Endothelial cell (in vitro differentiated cells): ENCODE measurements around the gene ABI3BP. TPM values are rescaled to one million over a fixed set of nuclear protein-coding genes. Genes with fewer than 3 reads are reported as not detected.

Source experiments
- DNase-seq: peaks from one replicate; pipeline ENCODE4 v3.0.0; 2021; ENCODE audit warnings: low spot score
- H3K27ac Mint-ChIP-seq: one replicate; pipeline ENCODE4 v1.8.0; 2021; ENCODE audit warnings: mixed read lengths, inconsistent platforms; ENCODE audit not compliant: unreplicated experiment
- H3K27me3 Mint-ChIP-seq: one replicate; pipeline ENCODE4 v1.8.0; 2021; ENCODE audit warnings: mild to moderate bottlenecking, moderate library complexity, mixed read lengths, inconsistent platforms; ENCODE audit not compliant: unreplicated experiment
- H3K36me3 Mint-ChIP-seq: one replicate; pipeline ENCODE4 v1.8.0; 2021; ENCODE audit warnings: mild to moderate bottlenecking, low read depth, mixed read lengths, inconsistent platforms; ENCODE audit not compliant: unreplicated experiment
- H3K4me1 Mint-ChIP-seq: one replicate; pipeline ENCODE4 v1.8.0; 2021; ENCODE audit warnings: mild to moderate bottlenecking, mixed read lengths, inconsistent platforms; ENCODE audit not compliant: unreplicated experiment
- H3K4me3 Mint-ChIP-seq: one replicate; pipeline ENCODE4 v1.8.0; 2021; ENCODE audit warnings: mild to moderate bottlenecking, mixed read lengths, inconsistent platforms; ENCODE audit not compliant: unreplicated experiment
- H3K9me3 Mint-ChIP-seq: one replicate; pipeline ENCODE4 v1.8.0; 2021; ENCODE audit warnings: mixed read lengths, inconsistent platforms; ENCODE audit not compliant: unreplicated experiment
- total RNA-seq: library from RNA; stranded (reverse); fragmentation: NEBNext Ultra II Directional; extraction: Animal tissue kit (Norgen Biotek cat#: 25700); gene quantifications from one replicate; pipeline ENCODE4 v1.2.1, GENCODE V29; 2021; ENCODE audit not compliant: unreplicated experiment
- TF ChIP-seq, protein P1 (sequence below): fragments of 200-600 bp; sonication (generic); IDR thresholded peaks from one replicate; pipeline ENCODE4 v1.5.0; 2021; ENCODE audit warnings: antibody characterized with exemption; ENCODE audit not compliant: unreplicated experiment

ABI3BP gene
- total RNA-seq, 1 donor from 2014 or later, result 0.26 TPM

DNA sequence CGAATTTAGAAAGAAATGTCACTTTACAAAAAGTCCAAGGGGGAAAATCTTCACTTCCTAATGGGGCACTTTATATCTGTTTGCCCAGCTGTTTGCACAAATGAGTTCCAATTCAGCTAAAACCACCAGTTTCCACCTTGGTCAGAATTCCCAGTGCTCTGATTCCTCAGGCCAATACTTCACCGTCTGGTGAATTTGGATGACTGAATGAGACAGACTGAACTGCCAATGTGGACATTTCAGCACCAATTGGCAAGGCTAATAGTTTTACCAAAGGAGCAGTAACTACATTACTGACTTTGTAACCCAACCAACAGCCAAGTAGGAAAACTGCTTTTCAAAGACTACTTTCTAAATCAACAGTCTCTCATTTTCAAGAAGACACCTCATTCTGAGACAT lies 51.8 kb downstream of the ABI3BP start:
- no peak for DNase-seq
- no peak overlapping the region for H3K4me3 Mint-ChIP-seq
- H3K36me3 Mint-ChIP-seq, result no peaks in the 10 kb centered on the region
- no peak overlapping the region for H3K27ac Mint-ChIP-seq
- TF ChIP-seq, protein P1, sequence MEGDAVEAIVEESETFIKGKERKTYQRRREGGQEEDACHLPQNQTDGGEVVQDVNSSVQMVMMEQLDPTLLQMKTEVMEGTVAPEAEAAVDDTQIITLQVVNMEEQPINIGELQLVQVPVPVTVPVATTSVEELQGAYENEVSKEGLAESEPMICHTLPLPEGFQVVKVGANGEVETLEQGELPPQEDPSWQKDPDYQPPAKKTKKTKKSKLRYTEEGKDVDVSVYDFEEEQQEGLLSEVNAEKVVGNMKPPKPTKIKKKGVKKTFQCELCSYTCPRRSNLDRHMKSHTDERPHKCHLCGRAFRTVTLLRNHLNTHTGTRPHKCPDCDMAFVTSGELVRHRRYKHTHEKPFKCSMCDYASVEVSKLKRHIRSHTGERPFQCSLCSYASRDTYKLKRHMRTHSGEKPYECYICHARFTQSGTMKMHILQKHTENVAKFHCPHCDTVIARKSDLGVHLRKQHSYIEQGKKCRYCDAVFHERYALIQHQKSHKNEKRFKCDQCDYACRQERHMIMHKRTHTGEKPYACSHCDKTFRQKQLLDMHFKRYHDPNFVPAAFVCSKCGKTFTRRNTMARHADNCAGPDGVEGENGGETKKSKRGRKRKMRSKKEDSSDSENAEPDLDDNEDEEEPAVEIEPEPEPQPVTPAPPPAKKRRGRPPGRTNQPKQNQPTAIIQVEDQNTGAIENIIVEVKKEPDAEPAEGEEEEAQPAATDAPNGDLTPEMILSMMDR, result no peak
- H3K9me3 Mint-ChIP-seq, result no peaks in the 10 kb centered on the region
- H3K27me3 Mint-ChIP-seq, result no peaks in the 10 kb centered on the region
- no peaks in the 10 kb centered on the region for H3K4me1 Mint-ChIP-seq

DNA sequence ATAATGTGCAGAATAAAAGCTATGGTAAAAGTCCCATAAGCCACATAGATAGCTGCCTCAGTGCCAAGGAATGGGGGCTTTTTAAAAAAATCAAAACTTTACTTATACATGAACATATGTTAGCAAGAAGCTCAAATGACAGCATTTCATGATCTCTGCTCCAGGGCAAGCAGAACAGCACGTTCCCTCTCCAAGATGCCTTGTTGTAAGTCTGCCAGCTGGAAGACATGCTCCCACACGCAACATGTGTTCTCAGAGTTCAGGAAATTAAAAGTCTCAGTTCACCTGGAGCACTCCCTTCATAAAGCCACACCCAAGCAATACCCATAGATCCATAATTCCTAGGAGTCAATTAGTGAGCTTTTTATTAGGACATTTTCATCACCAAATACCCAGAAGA lies 52.2 kb downstream of the ABI3BP start:
- Mint-ChIP-seq H3K4me3 (no peak overlapping the region), H3K27me3 (no peaks in the 10 kb centered on the region), H3K4me1 (no peaks in the 10 kb centered on the region), H3K36me3 (no peaks in the 10 kb centered on the region), H3K9me3 (no peaks in the 10 kb centered on the region), H3K27ac (no peak overlapping the region)
- no peak for DNase-seq
- TF ChIP-seq, protein P1, result no peak

DNA sequence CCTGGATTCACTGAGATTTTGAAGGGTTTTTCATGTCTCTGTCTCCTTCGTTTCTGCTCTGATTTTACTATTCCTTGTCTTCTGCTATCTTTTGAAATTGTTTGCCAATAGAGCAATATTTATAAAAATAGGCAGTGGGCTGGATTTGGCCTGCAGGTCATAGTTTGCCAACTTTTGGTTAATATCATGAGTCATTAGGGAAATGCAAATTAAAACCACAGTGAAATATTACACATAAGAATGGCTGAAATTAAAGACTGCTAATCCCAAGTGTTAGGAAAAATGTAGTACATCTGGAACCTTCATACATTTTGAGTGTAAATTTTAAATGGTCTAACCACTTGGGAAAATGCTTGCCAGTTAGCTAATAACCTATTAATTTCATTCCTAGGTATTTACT lies 56.3 kb downstream of the ABI3BP start:
- Mint-ChIP-seq H3K9me3 (no peaks in the 10 kb centered on the region), H3K27ac (no peak overlapping the region), H3K4me1 (no peaks in the 10 kb centered on the region), H3K36me3 (no peaks in the 10 kb centered on the region), H3K4me3 (no peak overlapping the region), H3K27me3 (no peaks in the 10 kb centered on the region)
- TF ChIP-seq, protein P1, result no peak
- no peak for DNase-seq

DNA sequence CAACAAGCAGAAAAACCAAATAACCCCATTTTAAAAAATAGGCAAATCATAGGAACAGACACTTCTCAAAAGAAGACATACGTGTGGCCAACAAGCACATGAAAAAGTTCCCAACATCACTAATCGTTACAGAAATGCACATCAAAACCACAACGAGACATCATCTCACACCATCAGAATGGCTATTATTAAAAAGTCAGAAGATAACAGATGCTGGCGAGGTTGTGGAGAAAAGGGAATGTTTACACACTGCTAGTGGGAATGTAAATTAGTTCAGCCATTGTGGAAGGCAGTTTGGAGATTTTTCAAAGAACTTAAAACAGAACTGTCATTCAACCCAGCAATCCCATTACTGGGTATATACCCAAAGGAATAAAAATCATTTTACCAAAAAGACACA lies 60.7 kb downstream of the ABI3BP start:
- TF ChIP-seq, protein P1, result no peak
- Mint-ChIP-seq H3K27ac (no peak overlapping the region), H3K36me3 (no peaks in the 10 kb centered on the region), H3K4me1 (no peaks in the 10 kb centered on the region), H3K27me3 (no peaks in the 10 kb centered on the region), H3K9me3 (no peaks in the 10 kb centered on the region), H3K4me3 (no peak overlapping the region)
- no peak for DNase-seq

DNA sequence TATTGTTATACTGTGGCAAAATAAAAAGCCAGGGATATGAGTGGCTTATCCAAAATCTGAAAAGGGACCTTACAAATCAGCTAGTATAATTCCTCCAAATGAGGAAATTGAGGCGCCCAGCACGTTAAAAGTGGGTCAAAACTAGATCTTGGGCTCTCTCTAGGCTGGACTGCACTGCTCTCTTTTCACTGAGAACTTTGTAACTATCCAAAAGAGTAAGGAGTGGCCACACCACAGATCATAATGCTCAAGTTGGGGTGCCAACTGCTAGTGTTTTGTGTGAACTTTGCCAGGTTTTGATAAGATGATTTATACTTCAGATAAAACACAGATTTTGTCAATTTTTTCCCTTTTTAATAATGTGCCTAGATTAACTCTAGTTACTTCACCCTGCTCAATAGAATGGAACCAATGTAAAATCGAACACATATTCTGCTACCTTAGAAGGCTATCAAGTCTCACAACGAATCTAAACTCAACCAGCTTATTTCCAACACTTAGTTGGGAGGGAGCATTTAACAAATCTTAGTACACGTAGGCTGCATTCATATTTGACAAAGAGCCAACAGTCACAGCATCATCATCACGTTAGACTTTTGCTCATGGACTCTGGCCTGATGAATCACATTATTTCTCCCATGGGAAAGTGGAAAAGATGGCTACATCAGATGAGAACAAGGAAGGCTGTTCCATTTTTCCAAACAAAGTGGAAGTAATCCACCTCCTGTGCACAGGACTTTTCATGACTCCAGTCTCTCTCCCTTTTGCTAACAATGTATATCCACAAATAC lies 64.4 kb downstream of the ABI3BP start:
- H3K36me3 Mint-ChIP-seq, result no peaks in the 10 kb centered on the region
- no peak for DNase-seq
- H3K4me1 Mint-ChIP-seq, result peaks cover 2% of the 10 kb centered on the region
- no peaks in the 10 kb centered on the region for H3K27me3 Mint-ChIP-seq
- H3K27ac Mint-ChIP-seq, result no peak overlapping the region
- H3K9me3 Mint-ChIP-seq, result no peaks in the 10 kb centered on the region
- no peak overlapping the region for H3K4me3 Mint-ChIP-seq
- TF ChIP-seq, protein P1, result no peak
